Fibroblast of the aortic adventitia (primary cell): ENCODE measurements around the gene HOXA11. TPM values are rescaled to one million over a fixed set of nuclear protein-coding genes. Genes with fewer than 3 reads are reported as not detected.

Experiments
- DNase-seq: peaks from one replicate; pipeline ENCODE4 v3.0.0-alpha.2; 2010; ENCODE audit warnings: low read depth
- H3K4me3 ChIP-seq: 2 replicates; pipeline ENCODE4 v1.5.1; 2011; ENCODE audit warnings: low read depth, mild to moderate bottlenecking, control low read depth, low read length, moderate library complexity
- CTCF ChIP-seq: IDR thresholded peaks from 2 replicates; pipeline ENCODE4 v1.5.1; 2011; ENCODE audit warnings: mild to moderate bottlenecking, low read length, control low read depth, inconsistent platforms; ENCODE audit not compliant: insufficient read depth
- total RNA-seq: library from RNA; depleted of rRNA; stranded (reverse); fragments of >200 nt; gene quantifications from 2 replicates; pipeline ENCODE4 v1.2.3, GENCODE V29; 2012; ENCODE audit warnings: low replicate concordance

HOXA11 gene
- total RNA-seq, 1 donor = not detected

- DNase-seq = no peak
- no peak for TF ChIP-seq CTCF
- H3K4me3 ChIP-seq = no peak overlapping the region
Measured at GRCh38 chr7:27158436-27159265, 26.4 kb downstream of the HOXA11 start.

- no peak for TF ChIP-seq CTCF
- no peak for DNase-seq
- no peak overlapping the region for H3K4me3 ChIP-seq
Measured at GRCh38 chr7:27157702-27158431, 27.2 kb downstream of the HOXA11 start.

GRCh38 chr7:27156916-27157701 lies 27.9 kb downstream of the HOXA11 start:
- no peak for DNase-seq
- no peak for TF ChIP-seq CTCF
- no peak overlapping the region for H3K4me3 ChIP-seq

- TF ChIP-seq CTCF = no peak
- no peak for DNase-seq
- H3K4me3 ChIP-seq = no peak within 1 kb of the TSS
Measured at GRCh38 chr7:27156508-27156898, 28.5 kb downstream of the HOXA11 start, which contains the start of gene HOXA7. HOXA7 (minus strand) TSS chr7:27156675; CDS start chr7:27156545, 130 bp downstream.

GRCh38 chr7:27155816-27156507 lies 29.1 kb downstream of the HOXA11 start:
- DNase-seq = no peak
- H3K4me3 ChIP-seq = no peak overlapping the region
- TF ChIP-seq CTCF = no peak
